GM19193 (cell line): ENCODE results near the gene FLVCR1.

Experiments
- POLR2A ChIP-seq: IDR thresholded peaks from 4 replicates; pipeline ENCODE4 v1.6.1; 2011; ENCODE audit not compliant: insufficient read depth, insufficient read length; ENCODE audit errors: extremely low read depth

The FLVCR1 gene

GRCh38 chr1:212908971-212909370, 50.9 kb downstream of the FLVCR1 start:
- TF ChIP-seq POLR2A = no peak

GRCh38 chr1:212909652-212910063, 51.6 kb downstream of the FLVCR1 start:
- TF ChIP-seq POLR2A = no peak

GRCh38 chr1:212914789-212915188, 56.7 kb downstream of the FLVCR1 start:
- TF ChIP-seq POLR2A = no peak

- TF ChIP-seq POLR2A = no peak
Measured at GRCh38 chr1:212915245-212916091, 57.4 kb downstream of the FLVCR1 start.

- no peak for TF ChIP-seq POLR2A
Measured at GRCh38 chr1:212916481-212917133, 58.5 kb downstream of the FLVCR1 start.

- no peak for TF ChIP-seq POLR2A
Measured at GRCh38 chr1:212917134-212917485, 59.0 kb downstream of the FLVCR1 start.

- no peak for TF ChIP-seq POLR2A
Measured at GRCh38 chr1:212917858-212918257, 59.8 kb downstream of the FLVCR1 start.

- no peak for TF ChIP-seq POLR2A
Measured at GRCh38 chr1:212918824-212919223, 60.7 kb downstream of the FLVCR1 start.

- TF ChIP-seq POLR2A = no peak
Measured at GRCh38 chr1:212920246-212920645, 62.2 kb downstream of the FLVCR1 start.

- TF ChIP-seq POLR2A = no peak
Measured at GRCh38 chr1:212920896-212921295, 62.8 kb downstream of the FLVCR1 start.

GRCh38 chr1:212922016-212922415, 63.9 kb downstream of the FLVCR1 start:
- TF ChIP-seq POLR2A = no peak

GRCh38 chr1:212926372-212926771, 68.3 kb downstream of the FLVCR1 start:
- no peak for TF ChIP-seq POLR2A

- TF ChIP-seq POLR2A = no peak
Measured at GRCh38 chr1:212928323-212929291, 70.5 kb downstream of the FLVCR1 start.

- TF ChIP-seq POLR2A = no peak
Measured at GRCh38 chr1:212930986-212931678, 73.1 kb downstream of the FLVCR1 start.
